Measurements from ENCODE around the gene BBS4. TPM values are rescaled to one million over a fixed set of nuclear protein-coding genes. Genes with fewer than 3 reads are reported as not detected.

BBS4 gene
- polyA plus RNA-seq, 3 donors from 2014 or later = 18.9 to 23.6 (median 20.2) TPM

DNA sequence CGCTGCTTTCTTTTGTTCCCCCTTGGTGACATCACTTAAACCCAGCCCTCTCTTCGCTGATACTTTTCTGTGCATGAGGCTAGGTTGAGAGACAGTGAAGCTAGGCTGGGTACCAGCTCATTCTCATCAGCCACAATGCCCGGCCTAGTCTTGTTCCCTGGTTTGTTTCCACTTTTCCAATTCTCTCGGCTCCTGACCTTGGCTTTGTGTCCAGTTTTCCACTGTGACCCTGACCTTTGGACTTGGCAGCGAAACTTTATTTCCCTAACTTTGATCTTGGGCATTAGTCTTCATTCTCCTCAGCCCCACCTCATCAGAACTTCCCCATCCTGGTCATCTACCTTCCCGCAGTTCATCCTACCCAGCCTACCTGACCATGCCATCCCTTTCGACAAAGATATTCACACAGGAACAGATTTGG is 98.5 kb downstream of the BBS4 start:
- peaks cover 71 to 89% of the 10 kb centered on the region in 2 donors for H3K4me1 Mint-ChIP-seq
- peak overlapping the region; percentile 88 to 97 (median 96) for H3K4me3 Mint-ChIP-seq
- no peak for DNase-seq
- no peaks in the 10 kb centered on the region for H3K9me3 Mint-ChIP-seq
- peaks cover 3 to 9% (median 4%) of the 10 kb centered on the region in 3 donors for H3K36me3 Mint-ChIP-seq
- H3K27me3 Mint-ChIP-seq (ENCODE audit: low read depth in 3 of 3) = peaks cover 9 to 21% (median 20%) of the 10 kb centered on the region in 3 donors
- peak overlapping the region; percentile 85 to 98 (median 96) for H3K27ac Mint-ChIP-seq

- H3K27ac Mint-ChIP-seq = peak overlapping the region; percentile 85 to 98 (median 96)
- H3K9me3 Mint-ChIP-seq = no peaks in the 10 kb centered on the region
- peaks cover 62 to 80% of the 10 kb centered on the region in 2 donors for H3K4me1 Mint-ChIP-seq
- H3K27me3 Mint-ChIP-seq (ENCODE audit: low read depth in 3 of 3) = peaks cover 9 to 21% (median 20%) of the 10 kb centered on the region in 3 donors
- DNase-seq = peak; percentile 82 to 84 (median 84)
- H3K36me3 Mint-ChIP-seq = peaks cover 0 to 3% (median 0%) of the 10 kb centered on the region in 3 donors
- peak overlapping the region; percentile 88 to 97 (median 96) for H3K4me3 Mint-ChIP-seq
These were observed 99.4 kb downstream of the BBS4 start for GRCh38 chr15:72785432-72785831.

- Mint-ChIP-seq H3K4me1 (peaks cover 59 to 76% of the 10 kb centered on the region in 2 donors), H3K27ac (peak overlapping the region; percentile 85 to 98 (median 96)), H3K9me3 (no peaks in the 10 kb centered on the region), H3K36me3 (peaks cover 0 to under 1% (median 0%) of the 10 kb centered on the region in 3 donors), H3K27me3 (ENCODE audit: low read depth in 3 of 3) (peaks cover 9 to 21% (median 20%) of the 10 kb centered on the region in 3 donors), H3K4me3 (peak overlapping the region; percentile 88 to 97 (median 96))
- no peak for DNase-seq
These were observed 99.8 kb downstream of the BBS4 start for GRCh38 chr15:72785841-72786240.

GRCh38 chr15:72786242-72786641 is 100.2 kb downstream of the BBS4 start:
- no peak for DNase-seq
- Mint-ChIP-seq H3K4me3 (no peak overlapping the region), H3K4me1 (peaks cover 55 to 72% of the 10 kb centered on the region in 2 donors), H3K9me3 (no peaks in the 10 kb centered on the region), H3K27me3 (ENCODE audit: low read depth in 3 of 3) (peaks cover 9 to 21% (median 20%) of the 10 kb centered on the region in 3 donors), H3K27ac (peak overlapping the region in 2 of 6 donors; percentile 23 to 28), H3K36me3 (no peaks in the 10 kb centered on the region)

- peaks cover 9 to 21% (median 20%) of the 10 kb centered on the region in 3 donors for H3K27me3 Mint-ChIP-seq (ENCODE audit: low read depth in 3 of 3)
- no peaks in the 10 kb centered on the region for H3K9me3 Mint-ChIP-seq
- peak overlapping the region in 4 of 6 donors; percentile 28 to 74 (median 47) for H3K27ac Mint-ChIP-seq
- DNase-seq = no peak
- H3K36me3 Mint-ChIP-seq = no peaks in the 10 kb centered on the region
- H3K4me3 Mint-ChIP-seq = peak overlapping the region in 1 of 5 donors; percentile 18
- H3K4me1 Mint-ChIP-seq = peaks cover 49 to 66% of the 10 kb centered on the region in 2 donors
These were observed 100.8 kb downstream of the BBS4 start for GRCh38 chr15:72786676-72787345.

DNA sequence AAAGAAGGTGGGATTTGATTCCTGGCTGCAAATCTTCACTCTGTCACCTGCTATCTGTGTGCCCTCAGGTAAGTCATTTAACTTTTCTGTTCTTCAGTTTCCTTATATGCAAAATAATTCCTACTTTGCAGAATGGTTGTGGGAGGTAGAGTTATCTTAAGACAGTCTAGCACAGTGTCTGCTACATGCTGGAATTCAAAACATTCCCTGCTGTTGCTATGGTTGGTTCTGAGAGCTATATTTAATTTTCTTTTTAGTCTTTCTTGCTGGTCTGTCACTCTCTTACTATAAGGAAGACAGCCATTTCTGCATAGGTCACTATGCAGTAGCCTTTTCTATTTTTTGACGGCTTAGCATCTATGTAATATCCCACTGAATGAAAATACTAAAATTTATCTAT is 101.5 kb downstream of the BBS4 start:
- DNase-seq = no peak
- Mint-ChIP-seq H3K27ac (peak overlapping the region in 1 of 6 donors; percentile 45), H3K4me1 (peaks cover 44 to 59% of the 10 kb centered on the region in 2 donors)

More for the DNA sequence above, 101.5 kb downstream of the BBS4 start:
- H3K9me3 Mint-ChIP-seq = no peaks in the 10 kb centered on the region
- no peaks in the 10 kb centered on the region for H3K36me3 Mint-ChIP-seq
- H3K27me3 Mint-ChIP-seq (ENCODE audit: low read depth in 3 of 3) = peaks cover 11 to 19% (median 19%) of the 10 kb centered on the region in 3 donors
- H3K4me3 Mint-ChIP-seq = no peak overlapping the region

Other genes with a start within 250 kb of the BBS4 start
- gene ARIH1, start 211.9 kb upstream of the BBS4 start, polyA plus RNA-seq = 10 to 100 TPM in 1 of 3 donors, 1 to 10 TPM in 2; 5.8 to 24.3 (median 8.0) TPM
- not detected for gene GOLGA6B, start 31.5 kb upstream of the BBS4 start, polyA plus RNA-seq
- not detected for gene HIGD2B, start within 50 bp of the BBS4 start, polyA plus RNA-seq
- gene ADPGK, start 97.6 kb downstream of the BBS4 start, polyA plus RNA-seq = 100 to 1,000 TPM in 2 of 3 donors, 10 to 100 TPM in 1; 98.9 to 139 (median 113) TPM